Endothelial cell of hepatic sinusoid (primary cell): Measurements from ENCODE around the gene EGFR.

Source experiments
- in situ Hi-C: cut with HindIII; loops from 2 replicates; pipeline ENCODE4 v1.10.0; 2017; ENCODE audit warnings: low sequenced_read_pairs

The EGFR gene

DNA sequence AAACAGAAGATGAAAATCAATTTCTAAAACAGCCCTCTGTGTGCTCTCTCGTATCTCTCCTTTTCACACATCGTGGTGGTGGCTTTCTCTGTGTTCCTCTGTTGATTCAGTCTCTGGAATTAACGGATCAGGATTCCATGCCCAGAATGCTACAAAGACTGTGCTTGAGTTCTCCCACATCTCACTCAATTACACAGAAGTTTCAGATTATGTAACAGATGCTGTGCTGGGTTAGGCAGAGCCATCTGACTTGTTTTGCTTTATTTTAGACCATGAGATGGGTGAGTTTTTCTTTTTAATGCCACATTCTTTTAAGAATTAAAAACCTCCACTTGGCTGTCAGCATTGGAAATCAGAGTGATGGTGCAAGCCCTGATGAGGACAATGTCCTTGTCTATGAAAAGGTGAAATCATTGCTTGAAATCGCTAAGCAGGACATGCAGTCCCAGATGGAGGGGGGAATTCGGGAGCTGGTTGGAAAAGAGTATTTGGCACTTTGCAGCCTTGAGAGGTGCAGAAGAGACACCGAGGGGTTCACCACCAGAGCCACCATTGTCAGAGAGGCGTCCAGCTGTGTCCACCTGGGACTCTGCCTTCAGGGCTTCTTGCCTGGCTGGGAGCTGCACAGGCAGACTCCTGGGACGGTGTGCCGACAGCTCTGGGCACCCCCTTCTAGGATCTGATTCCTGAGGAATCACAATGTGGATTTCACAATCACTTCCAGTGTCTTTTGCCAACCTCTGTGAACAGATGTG is 80.4 kb downstream of the EGFR start:
- in situ Hi-C loops, result no loop called here

DNA sequence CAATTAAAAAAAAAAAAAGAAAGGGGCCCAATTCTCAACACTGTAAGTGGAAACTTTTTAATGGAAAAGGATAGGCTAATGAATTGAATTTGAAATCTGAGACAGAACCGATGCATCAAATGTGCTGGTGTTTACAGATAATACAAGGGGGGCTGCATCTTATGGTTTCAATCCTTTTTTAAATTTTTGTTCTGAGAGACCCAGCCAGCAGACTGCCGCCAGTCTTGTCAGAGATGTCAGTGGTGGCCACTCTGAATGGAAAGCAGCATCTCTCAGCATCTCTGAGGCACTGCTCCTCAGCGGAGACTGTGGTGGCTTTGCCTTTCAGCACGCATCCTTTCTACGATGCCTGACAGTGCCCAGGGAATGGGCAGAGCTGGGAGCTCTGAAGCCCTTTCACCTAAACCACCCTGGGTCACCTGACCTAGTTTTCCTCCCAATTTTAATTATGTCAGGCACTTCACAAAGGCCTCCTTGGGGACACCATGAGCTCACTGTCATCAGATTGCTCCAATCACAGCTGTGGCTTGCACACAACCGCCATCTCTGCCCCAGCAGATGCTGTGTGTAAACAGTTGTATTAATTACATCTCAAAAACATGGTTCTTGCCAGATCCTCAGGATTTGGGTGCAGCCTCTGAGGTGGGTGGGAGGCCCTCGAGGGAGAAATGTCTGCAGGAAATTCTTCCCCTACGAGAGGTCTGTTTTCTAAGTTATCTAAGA is 81.2 kb downstream of the EGFR start:
- in situ Hi-C loops, result no loop called here

DNA sequence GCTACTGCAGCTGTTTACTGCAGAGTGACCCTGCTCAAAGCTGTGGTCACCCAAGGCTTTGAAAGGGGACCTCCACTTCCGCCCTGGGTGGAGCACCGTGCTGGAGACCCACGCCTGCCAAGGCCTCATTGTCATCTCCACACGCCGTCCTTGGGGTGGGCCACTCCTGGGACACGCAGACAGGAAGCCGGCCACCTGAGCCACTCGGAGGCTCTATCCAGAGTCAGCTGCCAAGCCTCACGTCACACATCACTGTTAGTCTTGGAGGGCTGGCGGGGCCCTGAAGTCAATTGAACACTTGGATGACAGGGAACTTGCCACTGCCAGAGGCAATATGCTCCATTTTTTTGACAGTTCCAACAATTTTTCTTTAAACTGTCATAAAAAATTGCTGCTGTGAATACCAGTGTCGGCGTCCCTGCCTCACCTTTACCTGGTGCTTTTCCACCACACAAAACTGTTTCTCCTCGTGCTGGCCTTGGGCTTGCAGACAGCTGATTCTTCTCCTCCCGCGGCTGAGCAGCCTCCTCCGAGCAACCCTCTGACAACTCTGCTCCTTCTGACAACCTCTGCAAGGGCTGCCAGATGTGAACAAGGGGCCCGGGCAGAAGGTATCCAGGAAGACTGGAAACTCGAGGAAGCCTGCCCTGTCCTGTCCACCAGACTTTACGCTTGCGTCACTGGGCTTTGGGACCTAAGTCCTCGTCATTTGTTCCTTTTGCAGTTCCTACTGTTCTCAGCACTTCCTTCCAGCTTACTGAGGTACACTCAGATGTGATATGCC is 81.9 kb downstream of the EGFR start:
- in situ Hi-C loops, result no loop called here

DNA sequence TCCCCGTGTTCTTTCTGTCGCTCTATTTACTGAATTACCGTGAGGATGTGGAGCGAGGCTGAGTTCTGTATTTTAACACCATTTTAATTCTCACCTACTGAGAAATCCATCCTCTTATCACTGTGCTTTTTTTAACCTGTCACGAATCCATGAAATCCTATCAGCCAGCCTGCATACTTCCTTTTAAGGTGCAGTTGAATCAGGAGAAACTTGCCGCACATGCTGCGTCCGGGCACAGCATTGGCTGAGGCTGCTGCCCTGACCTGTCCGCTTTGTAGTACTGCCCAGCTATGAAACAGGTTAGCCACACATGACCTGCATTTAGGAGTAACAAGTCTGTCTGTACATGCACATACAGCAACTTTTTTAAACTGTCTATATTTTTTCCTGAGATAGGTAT is 82.5 kb downstream of the EGFR start:
- in situ Hi-C loops, result no loop called here

DNA sequence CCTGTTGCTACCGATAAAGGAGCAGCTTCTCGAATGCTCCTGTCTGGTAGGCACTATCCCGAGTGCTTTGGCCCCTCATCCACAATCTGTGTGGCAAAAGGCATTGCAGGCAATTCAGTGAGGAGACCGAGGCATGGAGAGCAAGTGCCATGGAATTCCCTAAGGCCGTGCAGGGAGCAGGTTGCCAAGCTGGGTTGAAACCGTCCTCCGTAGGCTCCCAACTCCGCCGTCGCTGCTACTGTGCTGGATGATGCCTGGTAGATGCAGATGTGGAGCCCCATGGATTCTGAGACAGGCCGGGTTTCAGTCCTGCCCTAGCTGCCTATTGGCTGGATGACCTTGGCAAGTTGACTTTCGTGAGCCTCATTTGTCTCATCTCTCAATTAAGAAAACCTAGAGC is 85.3 kb downstream of the EGFR start:
- in situ Hi-C loops, result no loop called here

DNA sequence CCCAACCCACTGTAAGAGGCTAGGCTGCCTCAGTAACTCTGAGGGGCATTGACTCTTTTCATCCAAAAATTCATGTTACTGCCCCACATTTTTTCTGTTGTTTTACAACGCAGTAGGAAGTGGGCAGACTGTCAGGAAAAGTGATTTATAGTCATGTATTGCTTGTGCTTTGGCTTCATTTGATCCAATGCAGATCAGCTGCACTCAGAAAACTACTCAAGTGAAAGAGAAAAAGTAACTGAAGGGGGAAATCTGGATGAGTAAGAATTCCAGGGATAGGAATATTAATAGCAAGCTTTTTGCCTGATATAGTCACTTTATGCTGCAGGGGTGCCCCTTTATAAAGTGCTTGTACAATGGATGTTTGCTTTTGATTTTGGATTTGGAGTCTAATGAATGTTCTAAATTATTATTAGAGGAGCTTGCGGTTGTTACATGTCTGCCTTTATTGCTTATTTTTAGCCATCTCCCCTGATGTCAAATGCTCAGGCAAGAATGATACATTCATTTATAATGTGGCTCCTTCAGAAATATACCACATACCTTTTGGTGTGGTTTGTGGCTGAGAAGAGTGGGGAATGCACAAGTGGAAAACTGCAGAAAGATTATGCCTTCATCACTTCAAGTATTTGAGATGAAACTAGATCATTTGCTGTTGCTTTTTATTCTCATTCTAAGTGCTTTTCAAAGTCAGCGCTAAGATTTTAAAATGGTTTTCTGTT is 86.1 kb downstream of the EGFR start:
- in situ Hi-C loops, result no loop called here

DNA sequence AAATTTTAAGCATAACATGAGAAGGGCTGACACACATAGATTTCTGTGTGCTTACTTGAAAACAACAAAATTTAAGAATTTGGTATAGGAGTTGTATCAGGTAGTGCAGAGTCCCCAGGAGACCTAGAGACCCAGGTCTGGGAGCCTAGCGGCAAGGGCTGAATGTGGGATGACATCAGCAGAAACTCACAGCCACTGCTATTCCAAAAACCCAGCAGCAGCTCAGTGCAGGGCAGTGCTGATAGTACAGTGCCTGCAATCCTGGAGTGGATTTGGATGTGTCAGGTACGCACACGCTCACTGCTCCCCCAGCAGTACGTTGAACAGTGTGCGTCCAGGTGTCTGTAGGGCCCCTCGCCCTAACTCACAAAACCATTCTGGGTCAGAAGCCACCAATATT is 87.1 kb downstream of the EGFR start:
- in situ Hi-C loops, result no loop called here

DNA sequence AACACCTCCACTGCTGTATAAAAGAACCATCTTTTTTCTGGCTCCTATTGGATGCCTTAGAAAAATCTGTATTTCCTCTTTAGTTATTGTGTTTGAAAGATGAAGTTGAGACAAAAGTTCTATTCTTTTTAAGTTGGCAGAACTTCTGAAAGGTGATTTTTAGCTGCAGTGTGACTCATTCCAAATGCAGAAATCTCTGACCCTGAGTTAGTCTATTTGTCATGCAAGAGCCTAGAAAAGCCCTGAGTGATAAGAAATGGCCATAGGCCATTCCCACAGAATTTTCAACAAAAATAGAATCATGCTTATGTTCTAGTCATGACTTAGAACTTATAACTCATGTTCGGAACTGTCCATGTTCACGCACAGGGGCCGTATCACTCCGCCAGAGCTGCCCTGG is 89.1 kb downstream of the EGFR start:
- in situ Hi-C loops, result no loop called here

DNA sequence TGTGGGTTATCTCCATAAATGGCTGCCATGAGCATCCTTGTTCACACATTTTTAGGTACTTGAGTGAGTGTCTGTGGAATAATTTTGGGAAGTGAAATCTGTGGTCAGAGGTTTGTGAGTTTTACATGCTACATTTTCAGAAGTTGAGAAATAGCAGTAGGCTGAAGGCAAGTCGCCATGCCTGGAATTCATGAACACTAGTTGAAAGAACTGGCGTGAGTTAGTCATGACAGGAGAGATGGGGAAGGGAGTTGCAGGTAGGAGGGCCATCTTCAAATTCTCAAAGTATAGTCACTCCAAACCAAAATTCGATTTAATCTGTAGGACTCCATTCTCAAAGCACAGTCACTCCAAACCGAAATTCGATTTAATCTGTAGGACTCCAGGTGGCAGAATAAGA is 89.6 kb downstream of the EGFR start:
- in situ Hi-C loops, result no loop called here

DNA sequence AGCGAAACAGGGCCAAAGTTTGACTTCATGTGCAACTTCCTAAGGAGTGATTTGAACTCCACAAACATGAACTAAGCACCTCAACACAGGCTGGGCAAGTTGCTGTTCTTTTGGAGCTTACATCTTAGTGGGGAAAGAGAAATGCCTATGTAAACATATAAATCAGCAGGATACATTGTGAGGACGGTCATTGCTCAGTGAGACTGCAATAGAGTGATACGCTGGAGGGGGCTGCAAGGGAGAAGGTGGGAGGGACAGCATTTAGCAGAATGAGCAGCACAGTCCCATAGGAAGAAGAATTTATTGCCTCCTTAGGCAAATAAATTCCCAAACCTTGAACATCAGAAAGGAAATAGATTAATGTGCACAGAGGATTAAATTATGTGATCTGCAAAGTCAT is 90.0 kb downstream of the EGFR start:
- in situ Hi-C loops, result no loop called here

DNA sequence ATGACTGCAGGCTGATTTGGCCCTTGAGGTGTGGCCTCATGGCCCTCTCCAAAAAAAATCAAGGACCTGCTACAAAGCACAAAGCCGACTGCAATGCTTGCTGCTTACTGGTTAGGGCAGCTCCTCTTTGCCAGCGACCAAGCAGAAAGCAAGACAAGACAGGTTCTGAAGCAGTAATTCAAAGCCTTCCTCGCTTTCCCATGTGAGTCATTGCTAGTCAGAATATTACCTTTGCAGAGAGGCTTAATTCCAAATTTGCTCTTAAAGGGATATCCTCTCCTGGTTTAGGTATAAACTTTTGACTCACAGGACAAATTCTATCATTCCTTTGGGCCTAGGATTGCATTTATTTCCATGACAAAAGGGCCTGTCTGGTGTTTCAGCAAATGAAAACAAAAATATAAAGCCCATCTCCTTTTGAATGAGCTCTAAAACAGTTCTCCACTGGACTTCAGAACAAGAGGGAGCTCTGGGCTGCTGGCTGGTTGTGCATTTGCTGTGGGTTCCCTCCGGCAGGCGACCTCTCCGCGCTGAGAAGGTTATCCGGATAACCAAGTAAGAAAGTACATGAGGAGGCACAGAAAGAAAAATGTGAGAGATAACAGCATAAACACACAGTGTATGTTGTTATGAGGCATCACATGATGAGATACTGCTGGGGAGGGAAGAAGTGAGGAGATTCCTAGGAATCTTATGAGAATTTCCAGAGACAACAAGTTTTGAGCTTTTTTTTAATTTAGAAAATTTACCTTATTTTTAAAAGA is 90.8 kb downstream of the EGFR start:
- in situ Hi-C loops, result no loop called here

DNA sequence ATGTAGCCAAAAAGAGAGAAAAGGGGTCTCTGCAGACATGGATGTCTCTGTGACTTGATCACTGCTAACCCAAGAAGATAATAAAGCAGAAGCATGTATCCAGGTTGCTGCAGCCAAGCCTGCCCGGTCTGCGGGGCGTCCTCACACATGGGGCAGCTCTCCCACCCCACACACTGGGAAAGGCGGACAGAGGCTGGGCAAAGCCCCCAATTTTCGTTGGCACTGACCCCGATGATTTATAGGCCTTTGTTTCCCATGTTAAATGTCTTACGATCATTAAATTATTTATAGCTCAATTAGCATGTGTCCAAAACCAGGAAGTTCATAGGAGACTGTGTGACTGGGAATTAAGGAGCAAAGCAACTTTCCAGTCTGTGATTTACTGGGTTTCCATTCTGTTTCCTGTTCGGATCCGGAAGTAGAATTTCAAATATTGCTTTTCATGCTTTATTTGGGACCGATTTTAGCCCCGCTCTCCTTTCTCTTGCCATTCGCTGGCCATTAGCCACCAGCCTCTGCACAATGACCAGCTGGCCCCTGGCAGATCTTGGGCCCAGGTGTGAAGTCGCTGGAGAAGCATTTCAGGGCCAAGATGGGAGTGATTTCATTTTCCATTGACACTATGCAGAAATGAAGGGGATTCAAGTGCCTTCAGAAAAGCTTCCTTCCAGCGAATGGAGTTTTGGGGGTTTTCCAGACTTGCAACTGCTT is 91.6 kb downstream of the EGFR start:
- in situ Hi-C loops, result no loop called here

DNA sequence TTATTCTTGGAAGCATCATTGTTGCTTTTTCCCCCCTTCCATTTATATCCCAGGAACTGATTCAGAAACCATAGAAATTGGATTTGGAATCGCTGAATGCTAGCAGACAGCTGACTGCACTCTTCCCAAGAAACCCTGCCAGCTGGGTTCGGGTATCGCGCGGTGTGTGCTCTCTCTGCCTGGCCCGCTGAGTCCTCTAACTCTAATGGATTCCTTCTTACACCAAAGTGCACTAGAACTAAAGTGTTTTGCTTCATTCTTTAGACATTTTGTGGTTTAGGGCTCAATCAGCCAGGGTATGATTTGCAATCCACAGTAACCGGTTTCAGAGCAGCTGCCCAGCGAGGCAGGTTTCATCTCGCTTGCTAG is 92.2 kb downstream of the EGFR start:
- in situ Hi-C loops, result no loop called here

DNA sequence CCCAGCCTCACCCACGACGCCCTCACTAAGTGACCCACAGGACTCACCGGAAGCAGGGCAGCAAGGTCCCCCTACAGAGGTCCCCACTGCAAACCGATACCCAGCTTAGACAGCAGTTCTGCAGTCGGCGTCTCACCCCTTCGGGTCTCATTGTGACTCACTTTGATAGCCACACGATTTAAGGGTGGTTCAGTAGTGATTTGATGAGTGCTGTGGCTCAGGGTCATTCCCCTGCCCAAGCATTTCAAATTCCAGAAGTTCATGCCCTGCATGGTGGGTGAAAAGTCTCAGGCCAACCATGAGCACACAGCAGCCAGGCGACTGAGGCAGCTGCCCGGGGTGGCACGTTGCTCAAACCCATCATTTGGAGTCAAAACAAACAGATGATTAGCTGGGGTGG is 93.2 kb downstream of the EGFR start:
- in situ Hi-C loops, result no loop called here

DNA sequence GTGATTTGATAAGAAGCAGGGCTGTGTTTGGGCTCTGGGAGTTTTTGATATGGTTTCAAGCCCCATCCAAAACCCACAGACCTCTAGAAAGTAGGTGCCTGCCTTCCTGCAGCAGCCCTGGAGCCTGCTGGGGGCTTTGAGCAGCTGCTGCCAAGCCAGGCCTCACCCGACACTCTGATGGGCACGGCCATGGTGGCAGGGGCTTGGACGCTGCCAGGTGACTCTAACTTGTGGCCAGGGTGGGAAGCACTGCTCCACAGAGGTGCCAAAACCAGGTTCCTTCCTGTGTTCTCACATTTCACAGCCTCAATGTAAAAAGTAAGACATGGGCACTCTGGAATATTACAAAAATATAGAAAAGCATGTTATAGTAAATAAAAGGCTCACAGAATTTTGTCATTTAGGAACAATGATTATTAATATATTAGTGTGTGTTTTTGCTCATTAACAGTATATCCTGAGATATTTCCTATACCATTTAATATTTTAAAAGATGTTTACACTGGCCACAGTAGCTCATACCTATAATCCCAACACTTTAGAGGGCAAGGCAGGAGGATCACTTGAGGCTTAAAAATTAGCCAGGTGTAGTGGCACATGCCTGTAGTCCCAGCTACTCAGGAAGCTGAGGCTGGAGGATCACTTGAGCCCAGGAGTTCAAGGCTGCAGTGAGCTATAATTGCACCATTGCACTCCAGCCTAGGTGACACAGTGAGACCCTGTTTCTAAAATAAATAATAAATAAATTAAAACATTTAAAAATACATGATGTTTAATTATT is 95.1 kb downstream of the EGFR start:
- in situ Hi-C loops, result no loop called here

DNA sequence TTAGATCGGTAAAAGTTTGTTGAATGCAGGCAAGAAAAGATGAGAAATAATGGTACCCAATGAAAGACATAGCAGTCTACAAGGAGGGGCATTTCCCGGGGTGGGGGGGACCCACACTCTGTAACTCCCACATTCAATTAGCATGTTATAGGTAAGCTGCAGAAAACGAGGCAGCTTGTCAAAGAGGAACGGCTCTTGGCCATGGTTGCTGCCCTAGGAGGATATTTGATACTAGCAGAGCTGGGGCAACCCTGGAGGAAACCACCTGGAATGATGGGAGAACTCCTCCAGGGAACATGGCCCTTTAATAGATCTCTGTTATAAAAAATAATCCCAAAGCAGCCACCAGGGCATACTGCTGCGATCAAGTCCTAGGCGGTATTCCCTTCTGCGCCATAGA is 98.5 kb downstream of the EGFR start:
- in situ Hi-C loops, result no loop called here

DNA sequence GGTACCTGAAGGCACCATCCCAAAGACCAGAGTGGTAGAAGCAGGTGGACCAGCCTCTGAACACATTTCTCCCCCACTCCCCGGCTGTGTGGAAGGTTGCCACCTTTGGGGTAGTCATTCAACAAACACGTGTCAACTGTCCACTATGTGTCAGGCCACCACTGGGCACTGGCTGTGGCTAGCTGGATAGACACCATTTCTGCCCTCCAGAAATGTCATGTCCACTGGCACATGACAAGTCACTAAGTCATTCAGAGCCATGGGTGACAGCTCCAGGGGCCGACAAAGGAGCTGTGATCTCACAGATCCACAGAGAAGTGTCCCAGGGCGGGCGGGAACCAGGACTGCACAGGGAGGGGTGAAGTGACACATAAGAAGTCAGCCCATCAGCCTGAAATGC is 99.6 kb downstream of the EGFR start:
- in situ Hi-C loops, result no loop called here

DNA sequence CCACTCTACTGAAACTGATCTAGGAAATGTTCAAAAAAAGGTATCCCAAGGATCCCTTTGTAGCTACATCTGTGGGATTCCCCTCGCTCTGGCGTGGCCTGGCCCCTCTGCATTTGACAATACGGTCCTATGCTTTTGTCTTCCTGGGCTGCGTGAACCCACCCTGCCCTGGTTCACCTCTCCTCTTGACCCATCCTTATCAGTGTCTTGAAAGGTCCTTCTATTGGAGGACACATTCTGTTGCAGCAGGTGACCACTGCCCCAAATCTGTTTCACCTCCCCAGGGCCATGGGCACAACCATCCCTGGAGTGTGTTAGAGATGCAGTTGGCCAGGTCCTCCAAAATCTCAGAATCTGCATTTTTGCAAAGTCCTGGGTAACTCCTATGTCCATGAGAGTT is 100.8 kb downstream of the EGFR start:
- in situ Hi-C loops, result no loop called here

DNA sequence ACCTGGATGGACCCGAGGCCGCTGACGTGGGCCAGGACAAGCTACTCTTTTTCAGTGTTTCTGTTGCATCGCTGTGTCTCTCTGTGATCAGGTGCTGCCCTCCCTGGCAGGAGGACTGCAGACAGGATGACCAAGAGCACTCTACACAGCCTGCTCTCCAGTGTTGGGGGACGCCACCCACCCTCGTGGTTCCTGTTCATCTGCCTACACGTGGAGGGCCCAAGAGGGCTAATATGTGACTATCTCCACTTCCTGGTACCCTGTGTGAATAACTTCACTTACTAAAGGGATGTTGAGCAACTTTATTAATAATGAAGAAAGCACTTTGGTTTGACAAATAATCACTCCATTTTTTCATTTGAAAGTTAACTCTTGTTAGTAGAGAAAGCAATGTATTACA is 101.3 kb downstream of the EGFR start:
- in situ Hi-C loops, result no loop called here
